HCEC 1CT (cell line): ENCODE measurements around the gene ELL.
"Not testable (repeated sequence)": the region's sequence is repeated elsewhere in the genome, so short reads cannot be mapped to it uniquely, and the experiment has no call there.

Experiments used
- DNase-seq: peaks from one replicate; pipeline ENCODE4 v3.0.0-alpha.2; 2017

Gene ELL

DNA sequence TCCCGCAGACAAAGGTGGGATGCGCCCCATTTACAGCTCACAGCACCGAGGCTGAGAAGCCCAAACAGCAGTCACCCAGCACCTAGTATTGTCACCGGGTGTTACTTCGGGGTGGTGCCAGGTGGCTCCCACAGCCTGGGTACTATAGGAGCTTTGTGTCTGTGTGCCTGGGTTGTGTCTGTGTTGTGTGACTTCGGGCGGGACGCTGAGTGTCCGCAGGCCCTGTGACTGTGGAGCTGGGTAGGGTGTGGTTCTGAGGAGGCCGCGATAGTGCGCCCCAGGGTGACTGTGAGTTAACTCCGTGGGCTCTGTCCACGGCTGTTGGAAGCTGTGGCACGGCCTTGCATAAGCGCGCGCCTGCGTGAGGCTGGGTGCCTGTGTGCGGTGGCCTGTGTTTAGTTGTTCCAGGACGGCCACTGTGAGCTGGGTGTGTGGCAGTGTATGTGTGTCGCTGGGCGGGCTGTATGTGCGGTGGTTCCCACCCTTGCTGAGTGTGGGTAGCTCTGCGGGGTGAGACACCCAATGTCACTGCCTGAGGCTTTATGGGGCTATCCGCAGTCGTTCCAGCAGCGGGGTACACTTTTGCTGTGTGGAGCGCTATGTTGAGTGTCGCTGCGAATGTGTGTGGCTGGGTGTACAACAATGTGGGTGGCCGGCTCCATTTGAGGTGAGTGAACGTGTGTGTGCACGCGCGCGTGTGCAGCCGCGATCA is 103.2 kb downstream of the ELL start:
- DNase-seq: no peak

DNA sequence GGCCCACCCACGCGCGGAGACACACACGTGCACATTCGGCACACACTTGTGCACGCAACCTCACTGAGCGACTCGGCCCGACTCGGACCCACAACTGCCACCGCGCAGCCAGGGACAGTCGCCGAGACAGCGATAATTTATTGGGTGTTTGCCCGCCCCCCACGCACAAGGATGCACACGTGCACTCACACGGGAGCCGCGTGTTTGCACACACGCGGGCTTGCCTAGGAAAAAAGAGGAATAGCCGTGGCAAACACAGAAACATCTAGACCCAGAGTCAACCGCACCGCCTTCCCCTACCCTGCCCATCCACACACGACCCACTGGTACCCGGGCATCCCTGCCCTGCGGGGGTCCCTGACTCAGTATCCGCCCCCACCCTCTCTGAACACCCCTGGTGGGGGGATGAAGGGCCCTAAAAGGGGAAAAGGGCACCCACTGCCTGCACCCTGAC is 103.8 kb downstream of the ELL start:
- no peak for DNase-seq

DNA sequence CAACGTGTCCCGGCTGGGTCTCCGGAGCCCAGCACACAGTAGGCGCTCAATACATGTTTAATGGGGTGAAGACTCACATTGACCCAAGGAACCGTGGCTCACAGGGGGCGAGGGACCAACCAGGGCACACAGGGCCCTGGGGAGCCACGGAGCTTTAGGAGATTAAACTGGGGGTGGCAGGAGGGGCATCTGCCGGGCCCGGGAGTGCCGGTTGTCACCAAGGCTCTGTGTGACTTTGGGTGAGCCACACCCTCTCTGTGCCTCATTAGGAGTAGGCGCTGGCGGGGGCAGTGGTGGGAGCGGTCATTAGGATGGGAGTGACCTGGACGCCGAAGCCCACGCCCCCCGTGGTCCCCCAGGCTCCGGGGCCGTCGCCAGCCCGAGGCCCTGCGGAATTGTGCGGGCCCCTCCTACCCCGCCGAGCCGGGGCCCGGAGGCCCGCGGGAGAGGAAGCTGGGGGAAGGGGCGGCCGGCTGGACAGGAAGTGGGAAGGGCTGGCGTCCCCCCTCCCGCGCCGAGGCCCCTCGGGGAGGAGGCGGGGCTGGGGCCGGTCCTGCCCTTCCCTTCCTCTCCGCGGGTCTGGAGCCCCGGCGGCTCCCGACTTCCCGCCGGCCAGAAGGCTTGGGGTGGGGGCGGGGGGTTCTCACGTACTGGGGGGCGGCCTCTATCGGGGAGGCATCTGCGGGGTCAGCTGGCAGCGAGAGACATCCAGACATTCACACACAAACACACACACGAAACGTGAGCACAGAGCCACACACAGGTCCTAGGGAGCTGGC is 104.4 kb downstream of the ELL start:
- peak; percentile 69 for DNase-seq

DNA sequence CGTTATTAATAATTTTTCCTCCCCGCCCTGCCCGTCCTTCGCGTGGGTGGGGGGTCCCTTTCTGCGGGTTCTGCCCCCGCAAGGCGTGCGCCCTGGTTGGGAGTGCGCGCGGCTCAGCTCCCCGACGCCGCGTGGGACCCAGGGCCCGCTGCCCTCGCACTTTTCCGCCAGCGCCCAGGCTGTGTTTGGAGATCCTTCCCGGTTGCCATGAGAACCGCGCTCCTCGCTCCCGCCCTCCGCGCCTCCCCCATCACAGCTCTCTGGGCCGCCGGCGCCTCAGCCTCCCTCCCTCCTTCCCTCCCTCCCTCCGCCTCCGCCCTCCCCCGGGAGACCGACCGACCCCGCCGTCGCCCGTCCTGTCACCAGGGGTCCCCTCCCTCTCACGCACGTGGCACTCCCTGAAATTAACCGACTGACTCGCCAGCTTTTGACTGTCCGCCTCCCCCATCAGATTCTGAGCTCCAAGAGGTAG is 105.1 kb downstream of the ELL start:
- DNase-seq: peak; percentile 90

DNA sequence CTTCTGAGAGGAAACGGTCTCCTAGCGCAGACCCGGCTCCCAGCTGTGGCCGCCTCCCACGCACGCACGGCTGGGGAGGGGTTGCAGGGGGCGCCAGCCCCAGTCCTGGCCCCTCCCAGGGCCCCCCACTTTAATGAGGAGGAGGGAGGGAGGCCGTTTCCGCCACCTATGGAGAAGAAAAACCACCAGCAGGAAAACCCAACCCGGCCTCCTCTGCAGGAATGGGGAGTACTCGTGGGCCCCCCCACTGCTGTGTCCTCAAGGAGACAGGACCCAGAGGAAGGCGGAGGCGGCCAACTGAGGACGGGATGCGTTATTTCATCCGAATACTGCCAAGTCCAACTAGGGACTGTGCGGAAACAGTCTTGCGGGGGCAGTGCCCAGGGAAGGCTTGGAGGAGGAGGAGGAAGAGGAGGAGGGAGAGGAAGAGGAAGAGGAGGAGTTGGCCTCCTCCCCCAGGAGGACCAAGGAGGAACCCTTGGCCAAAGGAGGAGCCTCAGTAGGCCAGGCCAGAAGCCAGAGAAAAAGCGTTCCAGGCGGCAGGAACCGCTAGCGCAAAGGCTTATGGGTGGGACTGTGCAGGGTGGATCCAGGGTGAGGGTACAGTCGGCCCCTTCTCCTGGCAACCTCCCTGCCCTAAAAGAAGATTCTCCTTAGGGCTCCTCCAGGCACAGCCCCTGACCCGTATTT is 106.5 kb downstream of the ELL start:
- DNase-seq: peak; percentile 71

DNA sequence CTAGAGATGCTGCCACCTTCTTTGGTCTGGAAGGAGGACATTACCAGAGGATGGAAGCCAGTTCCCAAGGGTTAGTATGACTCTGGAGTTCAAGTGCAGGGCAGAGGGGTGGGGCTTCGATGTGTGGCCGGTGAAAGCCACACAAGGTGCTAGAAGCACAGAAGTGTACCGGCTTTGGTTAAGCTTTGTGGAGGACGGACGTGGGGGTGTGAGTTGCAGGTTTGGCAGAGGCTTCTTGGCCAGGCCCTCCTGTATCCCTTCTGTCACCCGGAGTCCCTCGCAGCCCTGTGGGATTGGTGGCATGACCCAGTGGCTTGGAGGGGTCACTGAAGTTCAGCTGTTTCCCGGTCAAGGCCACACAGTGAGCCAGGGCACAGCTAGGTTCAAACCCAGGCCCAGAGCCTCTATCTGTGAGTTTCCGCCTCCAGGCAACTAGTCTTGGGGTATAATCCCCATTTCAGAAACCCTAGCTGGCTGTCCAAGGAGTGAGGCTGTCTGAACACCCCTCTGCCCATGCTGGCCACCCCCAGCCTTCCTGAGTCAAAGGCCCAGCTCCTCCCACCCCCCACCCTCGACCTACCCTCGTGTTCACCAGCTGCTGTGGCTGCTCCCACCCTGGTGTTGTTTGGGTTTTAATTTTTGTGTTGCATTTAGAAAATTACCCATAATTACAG is 107.2 kb downstream of the ELL start:
- no peak for DNase-seq

DNA sequence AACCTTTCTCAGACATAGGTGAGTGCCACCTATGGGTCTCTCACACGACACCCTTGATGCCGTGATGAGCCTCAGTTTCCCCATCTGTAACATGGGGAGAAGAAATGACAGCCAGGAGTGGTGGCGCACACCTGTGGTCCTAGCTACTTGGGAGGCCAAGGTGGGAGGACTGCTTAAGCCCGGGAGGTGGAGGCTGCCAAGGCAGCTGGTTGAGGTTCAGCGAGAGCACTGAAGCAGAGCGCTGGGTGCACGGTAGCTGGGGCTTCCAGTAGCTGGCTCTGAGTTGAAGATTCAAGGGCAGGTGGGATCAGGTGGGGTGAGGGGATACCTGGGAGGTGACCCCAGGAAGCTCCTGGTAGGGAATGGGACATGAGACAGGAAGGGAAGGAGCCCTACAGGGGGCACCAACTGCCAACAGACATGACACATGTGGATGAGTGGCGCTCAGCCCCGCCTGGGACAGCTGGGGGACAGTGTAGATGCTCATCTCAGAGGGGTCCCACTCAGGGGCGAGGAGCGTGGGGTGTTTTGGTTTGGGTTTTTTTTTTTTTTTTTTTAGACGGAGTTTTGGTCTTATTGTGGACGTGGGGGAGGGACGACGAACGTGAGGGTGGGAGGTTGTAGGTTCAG is 109.1 kb downstream of the ELL start:
- no peak for DNase-seq

DNA sequence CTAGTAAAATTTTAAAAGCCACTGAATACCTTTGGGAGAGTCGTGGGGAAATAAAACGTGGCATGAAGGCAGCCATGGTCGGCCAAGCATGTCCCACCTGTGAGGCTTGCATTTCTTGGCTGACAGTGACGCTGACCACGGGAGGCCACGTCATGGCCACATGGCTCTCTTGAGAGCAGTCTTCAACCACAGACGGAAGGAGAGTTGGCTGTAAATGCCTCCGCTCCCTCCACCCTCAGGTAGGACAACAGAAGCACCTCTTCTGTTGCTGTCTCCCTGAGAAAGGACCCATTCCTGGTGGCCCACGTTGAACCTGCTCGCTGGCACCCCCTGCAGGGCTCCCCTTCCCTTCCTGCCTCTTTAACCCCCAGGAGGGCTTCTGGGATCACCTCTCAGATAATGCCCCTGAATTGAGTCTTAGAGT is 113.8 kb downstream of the ELL start:
- DNase-seq: no peak

DNA sequence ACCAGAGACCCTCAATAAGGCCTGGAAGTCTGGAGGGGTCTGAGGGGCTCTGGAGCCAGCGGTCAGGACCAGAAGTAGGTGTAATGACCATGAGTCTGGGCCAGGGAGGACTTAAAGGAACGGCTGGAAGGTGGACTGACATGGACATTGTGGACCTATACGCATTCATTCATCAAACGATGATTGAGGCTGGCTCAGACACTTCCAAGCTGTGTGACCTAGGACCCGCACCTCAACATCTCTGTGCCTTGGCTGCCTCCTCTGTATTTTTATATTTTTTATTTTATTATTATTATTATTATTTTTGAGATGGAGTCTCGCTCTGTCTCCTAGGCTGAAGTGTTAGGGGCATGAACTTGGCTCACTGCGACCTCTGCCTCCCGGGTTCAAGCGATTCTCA is 115.1 kb downstream of the ELL start:
- DNase-seq: no peak

DNA sequence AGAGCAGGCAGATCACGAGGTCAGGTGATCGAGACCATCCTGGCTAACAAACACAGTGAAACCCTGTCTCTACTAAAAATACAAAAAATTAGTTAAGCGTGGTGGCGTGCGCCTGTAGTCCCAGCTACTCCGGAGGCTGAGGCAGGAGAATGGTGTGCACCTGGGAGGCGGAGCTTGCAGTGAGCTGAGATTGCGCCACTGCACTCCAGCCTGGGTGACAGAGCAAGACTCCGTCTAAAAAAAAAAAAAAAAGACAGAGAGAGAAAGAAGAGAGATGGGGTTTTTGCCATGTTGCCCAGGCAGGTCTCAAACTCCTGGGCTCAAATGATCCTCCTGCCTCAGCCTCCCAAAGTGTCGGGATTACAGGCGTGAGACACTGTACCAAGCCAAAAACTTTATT is 116.1 kb downstream of the ELL start:
- DNase-seq: not testable (repeated sequence)

DNA sequence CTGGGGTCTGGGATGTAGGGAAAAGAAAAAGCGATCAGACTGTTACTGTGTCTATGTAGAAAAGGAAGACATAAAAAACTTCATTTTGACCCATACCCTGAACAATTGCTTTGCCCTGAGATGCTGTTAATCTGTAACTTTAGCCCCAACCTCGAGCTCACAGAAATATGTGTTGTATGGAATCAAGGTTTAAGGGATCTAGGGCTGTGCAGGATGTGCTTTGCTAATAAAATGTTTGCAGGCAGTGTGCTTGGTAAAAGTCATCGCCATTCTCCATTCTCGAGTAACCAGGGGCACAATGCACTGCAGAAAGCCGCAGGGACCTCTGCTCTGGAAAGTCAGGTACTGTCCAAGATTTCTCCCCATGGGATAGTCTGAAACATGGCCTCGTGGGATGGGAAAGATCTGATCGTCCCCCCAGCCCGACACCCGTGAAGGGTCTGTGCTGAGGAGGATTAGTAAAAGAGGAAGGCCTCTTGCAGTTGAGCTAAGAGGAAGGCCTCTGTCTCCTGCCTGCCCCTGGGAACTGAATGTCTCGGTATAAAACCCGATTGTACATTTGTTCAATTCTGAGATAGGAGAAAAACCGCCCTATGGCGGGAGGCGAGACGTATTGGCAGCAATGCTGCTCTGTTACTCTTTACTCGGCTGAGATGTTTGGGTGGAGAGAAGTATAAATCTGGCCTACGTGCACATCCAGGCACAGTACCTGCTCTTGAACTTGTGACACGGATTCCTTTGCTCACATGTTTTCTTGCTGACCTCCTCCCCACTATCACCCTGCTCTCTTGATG is 119.2 kb downstream of the ELL start:
- DNase-seq: not testable (repeated sequence)

DNA sequence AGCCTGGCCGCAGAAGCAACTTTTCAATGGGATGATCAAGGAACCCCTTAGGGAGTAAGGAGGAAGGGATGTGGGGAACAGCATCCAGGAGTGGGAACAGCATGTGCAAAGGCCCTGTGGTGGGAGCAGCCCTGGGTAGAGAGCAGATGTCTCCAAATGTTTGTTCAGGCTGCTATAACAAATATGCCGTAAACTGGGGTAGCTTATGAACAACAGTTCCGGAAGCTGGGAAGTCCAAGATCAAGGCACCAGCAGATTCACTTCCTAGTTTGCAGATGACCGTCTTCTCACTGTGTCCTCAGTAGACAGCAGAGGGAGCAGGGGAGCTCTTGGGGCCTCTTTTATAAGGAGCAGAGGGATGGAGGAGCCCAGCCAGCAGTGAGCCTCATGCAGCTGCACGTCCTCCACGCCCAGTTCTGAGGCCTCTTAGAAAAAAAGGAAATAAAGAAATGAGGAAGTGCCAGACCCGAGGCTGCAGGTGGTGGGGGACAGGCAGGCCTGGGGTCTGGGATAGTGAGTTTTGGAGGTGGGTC is 120.2 kb downstream of the ELL start:
- peak; percentile 82 for DNase-seq

DNA sequence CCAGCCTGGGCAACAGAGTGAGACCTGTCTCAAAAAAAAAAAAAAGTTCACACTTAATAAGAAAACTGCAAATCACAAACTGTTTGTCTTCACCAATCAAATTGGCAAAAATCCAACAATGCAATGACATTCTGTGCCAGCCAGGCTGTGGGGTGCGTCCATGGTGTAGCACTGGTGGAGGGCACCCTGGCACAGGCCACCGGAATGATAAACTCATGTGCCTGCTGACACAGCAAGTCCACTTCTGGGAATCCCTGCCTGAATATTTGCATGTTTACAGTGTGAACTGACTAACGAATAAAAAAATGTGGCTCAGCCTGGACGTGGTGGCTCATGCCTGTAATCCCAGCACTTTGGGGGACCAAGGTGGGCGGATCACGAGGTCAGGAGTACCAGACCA is 122.9 kb downstream of the ELL start:
- peak; percentile 80 for DNase-seq

DNA sequence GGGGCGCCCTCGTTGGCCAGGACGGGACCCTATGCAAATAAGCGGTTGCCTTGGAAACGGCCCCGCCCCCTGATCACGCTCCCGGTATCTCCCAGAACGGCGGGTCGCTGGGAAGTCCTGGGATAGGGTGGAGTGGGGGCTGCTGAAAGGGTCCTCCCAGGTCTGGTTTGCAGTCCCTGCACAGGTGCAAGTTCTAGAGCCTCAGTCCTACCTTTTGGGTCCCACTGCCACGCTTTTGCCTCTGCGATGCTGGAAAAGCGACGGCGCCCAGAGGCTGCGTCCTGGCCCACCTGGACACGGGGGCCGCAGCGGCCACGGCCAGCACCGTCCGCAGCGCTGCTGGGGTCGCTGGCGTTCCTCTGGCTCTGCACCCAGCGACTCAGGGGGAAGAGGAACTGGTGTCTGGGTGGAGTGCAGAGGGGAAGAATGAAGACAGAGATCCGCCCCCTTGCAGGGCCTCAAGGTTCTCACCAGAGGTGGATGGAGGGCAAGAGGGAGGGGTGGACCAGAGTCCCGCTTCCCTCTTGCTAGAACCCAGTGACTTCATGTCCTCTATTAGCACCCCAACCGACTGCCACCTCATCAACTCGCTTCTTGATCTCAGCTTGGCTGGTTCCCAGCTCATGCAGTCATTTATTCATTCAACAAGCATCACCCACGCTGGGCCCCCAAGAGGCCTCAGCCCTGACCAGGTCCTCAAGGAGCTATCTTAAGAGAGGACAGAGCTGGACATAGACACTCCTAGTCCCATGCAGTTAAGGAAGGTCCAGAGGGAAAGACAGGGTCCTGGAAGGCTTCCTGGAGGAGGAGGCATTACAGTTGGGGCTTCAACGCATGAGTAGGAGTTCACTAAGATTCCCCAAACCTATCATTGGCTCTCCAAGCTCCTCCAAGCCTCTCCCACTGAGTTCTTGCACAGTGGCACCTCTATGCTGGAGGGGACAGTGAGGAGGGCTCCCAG is 124.3 kb downstream of the ELL start, which contains the start of gene LRRC25:
Gene LRRC25 (minus strand): TSS at position 381 of the 961 bp plus-strand sequence. CDS start 659 bp downstream, outside the sequence.
- DNase-seq: no peak

DNA sequence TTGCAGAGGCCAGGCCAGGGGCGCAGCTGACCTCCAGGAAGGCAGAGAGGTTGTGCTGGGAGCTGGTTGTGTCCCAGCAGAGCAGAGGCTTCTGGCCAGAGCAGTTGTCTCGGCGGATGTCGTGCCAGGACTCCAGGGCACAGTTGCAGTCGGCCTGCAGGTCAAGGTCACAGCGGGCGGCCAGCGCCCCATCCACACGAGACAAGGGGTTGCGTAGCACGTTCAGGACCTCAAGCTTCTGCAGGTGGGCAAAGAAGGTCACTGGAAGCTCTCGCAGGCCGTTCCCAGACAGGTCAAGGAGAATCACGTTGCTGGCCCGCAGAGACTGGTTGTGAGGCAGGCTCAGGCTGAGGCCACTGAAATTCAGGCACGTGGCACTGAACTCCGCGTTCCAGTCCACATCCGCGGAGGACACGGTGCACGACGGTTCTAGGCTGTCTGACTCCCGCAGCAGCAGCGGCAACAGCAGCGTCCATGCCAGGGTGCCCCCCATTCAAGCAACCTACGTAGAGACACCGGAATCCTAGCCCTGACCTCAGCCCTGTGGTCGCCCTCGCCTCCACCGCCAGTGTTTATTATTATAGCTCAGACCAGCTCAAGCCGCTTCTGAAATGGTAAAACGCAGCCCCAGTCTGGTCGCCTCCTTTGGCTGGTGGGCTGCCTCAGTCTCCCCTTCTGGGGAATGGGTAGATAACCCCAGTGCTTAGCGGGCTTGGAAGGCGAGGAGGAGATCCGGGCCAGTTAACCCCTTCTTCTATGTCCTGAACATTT is 125.2 kb downstream of the ELL start:
- DNase-seq: no peak

DNA sequence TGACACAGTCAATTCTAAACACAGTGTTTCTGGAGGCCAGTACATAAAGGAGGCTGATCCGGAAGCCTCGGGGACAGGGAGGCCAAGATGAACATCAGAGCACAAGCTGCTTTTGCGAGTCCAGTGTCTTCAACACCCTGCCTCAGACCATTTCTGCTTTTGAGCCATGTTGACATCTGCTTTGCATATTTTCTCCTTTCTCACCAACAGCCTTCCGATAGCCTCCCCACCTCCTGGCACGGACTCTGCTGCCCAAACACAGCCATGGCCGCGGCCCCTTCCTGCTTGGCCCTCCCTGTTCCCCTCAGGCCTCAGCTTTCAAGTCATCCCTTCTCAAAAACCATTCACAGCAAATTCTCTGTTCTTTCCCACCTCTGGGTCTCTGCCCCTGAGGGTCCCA is 128.0 kb downstream of the ELL start:
- DNase-seq: no peak

DNA sequence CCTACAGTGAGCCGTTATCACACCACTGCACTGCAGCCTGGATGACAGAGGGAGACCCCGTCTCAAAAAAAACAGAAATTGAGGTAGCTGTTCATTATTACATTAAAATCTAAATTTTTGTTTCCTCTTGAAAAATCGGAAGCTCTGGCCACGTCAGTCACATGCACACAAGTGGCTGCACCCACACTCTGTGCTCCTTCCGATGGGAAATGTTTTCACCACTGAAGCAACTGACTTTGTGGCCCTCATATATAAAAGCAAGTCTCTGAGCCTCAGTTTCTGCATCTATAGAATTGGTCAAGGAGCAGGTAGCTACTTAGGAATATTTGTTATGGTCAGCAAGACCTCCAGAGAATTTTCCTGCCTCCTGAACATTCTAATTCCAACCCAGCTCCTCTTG is 128.9 kb downstream of the ELL start:
- DNase-seq: no peak
